WERI-Rb-1 (cell line): ENCODE results near the gene ARMC9.
A peak's percentile ranks its signal among the peaks of the same experiment; 100 is the strongest.

Source experiments
- DNase-seq: peaks from one replicate; pipeline ENCODE4 v3.0.0-alpha.2; 2020
- H3K27ac ChIP-seq: fragments of 250-450 bp; sonication (Bioruptor Pico); 2 replicates; pipeline ENCODE4 v1.5.1; 2020; ENCODE audit warnings: mild to moderate bottlenecking, moderate library complexity
- H3K27me3 ChIP-seq: fragments of 250-450 bp; sonication (Bioruptor Pico); 2 replicates; pipeline ENCODE4 v1.5.1; 2021; ENCODE audit warnings: mild to moderate bottlenecking, low read depth, moderate library complexity; ENCODE audit not compliant: insufficient read depth, severe bottlenecking
- H3K36me3 ChIP-seq: fragments of 250-450 bp; sonication (Bioruptor Pico); 2 replicates; pipeline ENCODE4 v1.5.1; 2020; ENCODE audit warnings: mild to moderate bottlenecking, moderate library complexity
- H3K4me3 ChIP-seq: 2 replicates; pipeline ENCODE4 v1.5.1; 2011; ENCODE audit warnings: low read depth, mild to moderate bottlenecking, control low read depth, low read length
- H3K9me3 ChIP-seq: fragments of 250-450 bp; sonication (Bioruptor Pico); 2 replicates; pipeline ENCODE4 v1.5.1; 2021; ENCODE audit warnings: mild to moderate bottlenecking, moderate library complexity; ENCODE audit not compliant: severe bottlenecking
- CTCF ChIP-seq: IDR thresholded peaks from 2 replicates; pipeline ENCODE4 v1.5.1; 2011; ENCODE audit warnings: low read depth, mild to moderate bottlenecking, control low read depth, inconsistent platforms, low read length

ARMC9 gene

GRCh38 chr2:231409776-231410175 lies 211.3 kb downstream of the ARMC9 start:
- H3K36me3 ChIP-seq: no peaks in the 10 kb centered on the region
- H3K9me3 ChIP-seq: peaks cover 7% of the 10 kb centered on the region
- TF ChIP-seq CTCF: no peak
- H3K27me3 ChIP-seq: no peaks in the 10 kb centered on the region
- H3K27ac ChIP-seq: no peak overlapping the region
- DNase-seq: no peak
- no peak overlapping the region for H3K4me3 ChIP-seq

DNA sequence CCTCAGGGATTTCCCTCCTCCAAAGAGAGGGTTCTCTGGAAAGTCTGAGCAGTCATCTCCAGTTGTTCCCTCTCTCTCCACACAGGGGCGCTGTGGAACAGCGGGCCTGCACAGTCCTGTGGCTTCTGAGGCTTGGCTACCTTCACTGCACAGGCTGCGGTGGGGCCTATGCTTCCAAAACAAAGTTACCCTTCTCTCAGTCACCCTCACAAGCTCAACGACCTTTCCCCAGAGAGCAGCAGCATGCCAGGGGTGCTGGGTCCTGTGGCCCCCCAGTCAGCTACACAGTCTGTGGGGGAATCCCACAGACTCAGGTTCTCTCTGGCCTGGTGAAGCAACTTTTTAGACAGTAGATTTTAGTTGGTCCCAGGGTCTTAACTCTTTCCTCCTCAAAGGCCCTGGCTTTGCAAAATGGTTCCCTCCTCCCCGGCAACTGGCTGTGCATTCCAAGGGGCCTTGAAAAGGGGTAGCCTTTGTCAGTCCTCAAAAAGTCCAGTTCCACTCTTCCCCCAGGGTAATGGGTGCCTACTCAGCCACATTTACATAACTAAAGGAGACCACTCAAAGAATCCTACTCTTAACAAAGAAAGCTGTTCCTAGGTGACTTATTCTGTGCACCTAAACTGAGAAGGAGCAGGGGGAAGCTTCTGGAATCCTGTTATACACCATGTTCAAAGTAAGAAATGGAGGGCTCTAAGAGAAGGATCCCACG lies 212.0 kb downstream of the ARMC9 start:
- Histone ChIP-seq H3K9me3 (peaks cover 7% of the 10 kb centered on the region), H3K27ac (no peak overlapping the region), H3K36me3 (no peaks in the 10 kb centered on the region), H3K4me3 (no peak overlapping the region), H3K27me3 (no peaks in the 10 kb centered on the region)
- peak; percentile 70 for TF ChIP-seq CTCF
- DNase-seq: peak; percentile 28

- Histone ChIP-seq H3K9me3 (peaks cover 7% of the 10 kb centered on the region), H3K27me3 (no peaks in the 10 kb centered on the region), H3K4me3 (no peak overlapping the region), H3K27ac (no peak overlapping the region), H3K36me3 (no peaks in the 10 kb centered on the region)
- DNase-seq: no peak
- no peak for TF ChIP-seq CTCF
Measured at GRCh38 chr2:231411237-231411636, 212.8 kb downstream of the ARMC9 start.

DNA sequence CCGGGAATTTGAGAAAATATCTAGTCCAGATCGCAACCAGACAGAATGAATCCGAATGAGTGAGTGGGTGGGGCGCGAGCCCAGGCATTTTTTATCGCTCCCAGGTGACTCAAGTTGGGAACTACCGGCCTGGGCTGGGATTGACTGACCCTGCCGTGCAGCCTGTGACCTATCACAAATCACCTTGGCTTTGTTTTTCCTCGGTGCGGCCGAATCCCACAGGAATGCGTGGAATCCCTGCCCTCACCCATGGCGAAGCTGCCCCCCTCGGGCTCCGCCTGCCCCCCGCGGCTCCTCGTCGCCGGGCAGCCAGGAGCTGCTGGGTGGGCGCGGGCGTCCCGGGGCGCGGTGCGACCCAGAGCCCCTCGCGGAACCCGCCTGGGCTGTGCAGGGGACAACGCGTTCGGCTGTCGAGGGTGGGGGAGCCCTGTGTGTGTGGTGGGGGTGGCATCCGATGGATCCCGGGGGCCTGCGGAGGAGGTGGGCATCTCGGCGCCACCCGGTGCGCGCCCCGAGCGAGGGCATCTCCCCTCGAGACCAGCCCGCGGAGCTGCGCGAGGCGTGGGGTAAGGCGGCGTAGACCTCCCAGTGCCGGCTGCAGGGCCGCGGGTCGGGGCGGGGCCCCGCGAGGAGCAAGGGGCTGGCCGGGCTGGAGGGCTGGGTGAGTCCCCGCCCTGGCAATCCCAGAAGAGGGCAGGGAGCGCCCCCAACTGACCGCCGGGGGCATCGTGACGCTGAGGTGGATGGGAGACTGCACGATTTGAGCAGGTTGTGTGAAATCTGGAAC lies 213.6 kb downstream of the ARMC9 start:
- H3K27ac ChIP-seq: no peak overlapping the region; the same call in 1 of the 2 replicates
- TF ChIP-seq CTCF: peak; percentile 94
- peaks cover 7% of the 10 kb centered on the region for H3K9me3 ChIP-seq
- no peaks in the 10 kb centered on the region for H3K27me3 ChIP-seq
- peak overlapping the region; percentile 62 for H3K4me3 ChIP-seq
- peak; percentile 92 for DNase-seq
- no peaks in the 10 kb centered on the region for H3K36me3 ChIP-seq

- H3K36me3 ChIP-seq: no peaks in the 10 kb centered on the region
- no peak for DNase-seq
- peaks cover 7% of the 10 kb centered on the region for H3K9me3 ChIP-seq
- no peak for TF ChIP-seq CTCF
- no peaks in the 10 kb centered on the region for H3K27me3 ChIP-seq
- H3K4me3 ChIP-seq: peak overlapping the region; percentile 62; the same call in 1 of the 2 replicates
- H3K27ac ChIP-seq: peak overlapping the region; percentile 38; the same call in 1 of the 2 replicates
Measured at GRCh38 chr2:231412618-231412963, 214.2 kb downstream of the ARMC9 start.
